Breast epithelium (tissue), 4 donors: ENCODE data around the gene TMEM253. TPM values are rescaled to one million over a fixed set of nuclear protein-coding genes. Genes with fewer than 3 reads are reported as not detected.

ENCODE experiments used
- DNase-seq, 2 donors: peaks; one replicate each; pipeline ENCODE4 v3.0.0-alpha.2; 2019; ENCODE audit warnings: low spot score in 2 of 2
- H3K27ac ChIP-seq, 2 donors: fragments of 200-600 bp; sonication (generic) in 1 of 2; one replicate each; pipeline ENCODE4 v1.5.1; 2016 to 2019; ENCODE audit warnings: mild to moderate bottlenecking in 1 of 2
- H3K27me3 ChIP-seq, 2 donors: fragments of 200-600 bp; sonication (generic) in 1 of 2; one replicate each; pipeline versions ENCODE4 v1.5.1 to v1.6.0; 2017 to 2019; ENCODE audit warnings: control low read depth in 1 of 2, mild to moderate bottlenecking in 1 of 2
- H3K36me3 ChIP-seq: fragments of 200-600 bp; one replicate; pipeline ENCODE4 v1.5.1; 2019
- H3K4me1 ChIP-seq, 2 donors: fragments of 200-600 bp; sonication (generic); one replicate each; pipeline ENCODE4 v1.5.1; 2016 to 2019; ENCODE audit warnings: control low read depth in 1 of 2
- H3K4me3 ChIP-seq, 3 donors: fragments of 200-600 bp; sonication (generic); 1 replicate in 2 of 3; 2 replicates in 1 of 3; pipeline ENCODE4 v1.5.1; 2016 to 2019; ENCODE audit warnings: mild to moderate bottlenecking in 3 of 3, moderate library complexity in 2 of 3
- H3K9me3 ChIP-seq, 2 donors: fragments of 200-600 bp; sonication (generic) in 1 of 2; one replicate each; pipeline ENCODE4 v1.5.1; 2016 to 2019; ENCODE audit warnings: control low read depth in 1 of 2
- CTCF ChIP-seq, 3 donors: fragments of 450-650 bp; IDR thresholded peaks; one replicate each; pipeline ENCODE4 v1.5.1; 2016 to 2017; ENCODE audit warnings: antibody characterized with exemption in 3 of 3, mild to moderate bottlenecking in 3 of 3, moderate library complexity in 3 of 3
- POLR2A ChIP-seq: fragments of 450-650 bp; IDR thresholded peaks from one replicate; pipeline ENCODE4 v1.6.1; 2016; ENCODE audit warnings: antibody characterized with exemption, mild to moderate bottlenecking, moderate library complexity
- POLR2AphosphoS5 ChIP-seq, 3 donors: sonication (generic); formaldehyde crosslinking; IDR thresholded peaks; one replicate each; pipeline ENCODE4 v1.6.1; 2017; ENCODE audit warnings: antibody characterized with exemption in 3 of 3
- intact Hi-C: fragments of 100-400 bp; cut with DNase I; formaldehyde crosslinking; loops from one replicate; pipeline ENCODE4 v1.15.1; 2023; ENCODE audit warnings: low total_unique reads
- total RNA-seq, 3 donors: library from RNA; depleted of rRNA; stranded (reverse); fragments of >200 nt; gene quantifications; one replicate each; pipeline ENCODE4 v1.1.0, GENCODE V29; 2016

Gene TMEM253
- 1 to 10 TPM in 1 of 3 donors, under 1 TPM in 2; 0.44 to 1.3 (median 0.98) TPM for total RNA-seq

DNA sequence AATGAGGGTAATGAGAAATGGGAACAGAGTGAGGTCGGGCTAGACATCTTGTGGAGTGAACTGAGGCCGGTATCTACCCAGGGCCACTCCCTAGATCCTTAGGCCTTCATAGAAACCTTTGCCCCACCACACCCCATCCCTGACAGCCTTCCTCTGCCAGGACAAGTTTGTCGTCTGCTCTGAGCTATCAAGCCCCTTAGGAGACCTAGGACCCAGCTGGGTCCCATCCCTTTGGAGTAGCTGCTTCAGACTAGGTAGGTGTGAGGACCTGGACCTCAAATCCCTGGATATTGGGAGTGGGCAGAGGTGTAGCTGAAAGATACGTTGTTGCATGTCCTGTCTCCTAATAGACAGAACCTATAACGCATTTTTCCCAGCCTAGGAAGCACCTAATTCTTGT, at the start of gene TMEM253:
TSS of gene TMEM253 (plus strand) at position 136 of the 400 bp plus-strand sequence. CDS start 278 bp downstream, outside the sequence.
- no peaks in the 10 kb centered on the region for H3K9me3 ChIP-seq
- no peak within 1 kb of the TSS for H3K4me3 ChIP-seq
- peaks cover 0 to 15% of the 10 kb centered on the region in 2 donors for H3K4me1 ChIP-seq
- intact Hi-C loops = no loop called here
- no peak for DNase-seq
- H3K27ac ChIP-seq = peak within 1 kb of the TSS; percentile 94 to 98
- H3K27me3 ChIP-seq = no peaks in the 10 kb centered on the region
- TF ChIP-seq POLR2AphosphoS5 (IDR thresholded peaks at IDR 0.05) = no peak
- TF ChIP-seq CTCF (IDR thresholded peaks at IDR 0.05) = no peak
- no peak for TF ChIP-seq POLR2A
- no peaks in the 10 kb centered on the region for H3K36me3 ChIP-seq

DNA sequence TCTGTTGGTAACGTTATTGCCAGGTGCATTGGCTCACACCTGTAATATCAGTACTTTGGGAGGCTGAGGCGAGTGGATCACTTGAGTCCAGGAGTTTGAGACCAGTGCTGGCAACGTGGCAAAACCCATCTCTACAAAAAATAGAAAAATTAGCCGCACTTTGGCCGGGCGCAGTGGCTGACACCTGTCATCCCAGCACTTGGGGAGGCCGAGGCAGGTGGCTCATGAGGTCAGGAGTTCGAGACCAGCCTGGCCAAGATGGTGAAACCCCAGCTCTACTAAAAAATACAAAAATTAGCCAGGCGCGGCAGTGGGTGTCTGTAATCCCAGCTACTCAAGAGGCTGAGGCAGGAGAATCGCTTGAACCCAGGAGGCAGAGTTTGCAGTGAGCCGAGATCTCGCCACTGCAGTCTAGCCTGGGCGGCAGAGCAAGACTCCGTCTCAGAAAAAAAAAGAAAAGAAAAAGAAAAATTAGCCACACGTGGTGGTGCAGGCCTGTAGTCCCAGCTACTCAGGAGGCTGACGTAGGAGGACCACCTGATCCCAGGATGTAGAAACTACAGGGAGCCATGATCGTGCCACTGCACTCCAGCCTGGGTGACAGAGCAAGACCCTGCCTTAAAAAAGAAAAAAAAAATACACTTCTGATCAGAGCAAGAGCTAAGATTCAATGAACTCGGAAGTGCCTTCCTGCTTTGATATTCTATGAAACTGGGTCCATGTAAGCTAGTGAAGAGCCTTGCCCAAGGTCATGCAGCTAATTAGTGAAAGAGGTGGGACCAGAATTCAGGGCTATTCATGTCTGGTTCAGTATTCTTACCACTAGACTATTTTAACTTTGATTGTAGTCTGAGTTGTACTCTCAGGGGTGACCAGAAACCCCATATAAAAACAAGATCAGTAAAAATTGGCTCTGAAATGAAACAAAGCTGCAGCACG, 47.4 kb upstream of the TMEM253 start:
- intact Hi-C loops = no loop called here
- Histone ChIP-seq H3K27me3 (no peaks in the 10 kb centered on the region), H3K4me1 (no peaks in the 10 kb centered on the region), H3K4me3 (no peak overlapping the region), H3K9me3 (no peaks in the 10 kb centered on the region), H3K36me3 (no peaks in the 10 kb centered on the region), H3K27ac (no peak overlapping the region)
- no peak for DNase-seq
- no peak for TF ChIP-seq POLR2AphosphoS5 (IDR thresholded peaks at IDR 0.05)
- TF ChIP-seq CTCF (IDR thresholded peaks at IDR 0.05) = no peak
- TF ChIP-seq POLR2A = no peak

- H3K27me3 ChIP-seq = no peaks in the 10 kb centered on the region
- H3K4me1 ChIP-seq = no peaks in the 10 kb centered on the region
- TF ChIP-seq CTCF (IDR thresholded peaks at IDR 0.05) (no peak), POLR2AphosphoS5 (IDR thresholded peaks at IDR 0.05) (no peak), POLR2A (no peak)
- H3K27ac ChIP-seq = no peak overlapping the region
- H3K36me3 ChIP-seq = no peaks in the 10 kb centered on the region
- H3K9me3 ChIP-seq = no peaks in the 10 kb centered on the region
- DNase-seq = no peak
- intact Hi-C loops = no loop called here
- no peak overlapping the region for H3K4me3 ChIP-seq
Observed at GRCh38 chr14:21054123-21054767, 46.6 kb upstream of the TMEM253 start.

- Histone ChIP-seq H3K4me3 (no peak overlapping the region), H3K36me3 (no peaks in the 10 kb centered on the region), H3K9me3 (no peaks in the 10 kb centered on the region), H3K27ac (no peak overlapping the region), H3K4me1 (no peaks in the 10 kb centered on the region), H3K27me3 (no peaks in the 10 kb centered on the region)
- TF ChIP-seq CTCF (IDR thresholded peaks at IDR 0.05) (no peak), POLR2A (no peak), POLR2AphosphoS5 (IDR thresholded peaks at IDR 0.05) (no peak)
- intact Hi-C loops = no loop called here
- no peak for DNase-seq
Observed at GRCh38 chr14:21054768-21055145, 46.1 kb upstream of the TMEM253 start.
